Measurements from ENCODE around the gene TTYH2. TPM values are rescaled to one million over a fixed set of nuclear protein-coding genes. Genes with fewer than 3 reads are reported as not detected.

TTYH2 gene
- total RNA-seq, 1 donor from 2014 or later, result 16.8 TPM

DNA sequence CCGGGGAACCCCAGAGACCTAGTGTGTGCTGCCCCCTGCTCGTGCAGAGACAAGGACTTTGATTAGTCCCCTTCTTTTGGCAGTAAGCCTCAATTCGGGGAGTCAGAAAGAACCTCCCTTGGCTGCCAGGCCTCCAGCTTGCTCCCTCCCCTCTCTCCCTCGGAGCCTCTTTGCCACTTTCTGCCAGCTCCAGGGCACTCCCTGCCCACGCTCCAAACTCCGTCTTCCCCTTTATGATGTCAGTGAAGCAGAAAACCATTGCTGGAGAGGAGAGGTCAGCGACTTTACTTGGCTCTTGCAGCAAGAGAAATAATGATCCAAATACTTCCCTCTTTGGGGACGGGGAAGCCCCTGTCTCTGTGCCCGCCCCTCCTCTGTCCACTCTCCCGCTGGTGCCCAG lies 28.1 kb downstream of the TTYH2 start:
- Mint-ChIP-seq H3K4me1 (peaks cover 9% of the 10 kb centered on the region), H3K4me3 (no peak overlapping the region), H3K27ac (no peak overlapping the region), H3K36me3 (peaks cover 2% of the 10 kb centered on the region), H3K9me3 (peaks cover under 1% of the 10 kb centered on the region), H3K27me3 (ENCODE audit: low read depth) (peaks cover 11% of the 10 kb centered on the region)
- TF ChIP-seq, protein P1, sequence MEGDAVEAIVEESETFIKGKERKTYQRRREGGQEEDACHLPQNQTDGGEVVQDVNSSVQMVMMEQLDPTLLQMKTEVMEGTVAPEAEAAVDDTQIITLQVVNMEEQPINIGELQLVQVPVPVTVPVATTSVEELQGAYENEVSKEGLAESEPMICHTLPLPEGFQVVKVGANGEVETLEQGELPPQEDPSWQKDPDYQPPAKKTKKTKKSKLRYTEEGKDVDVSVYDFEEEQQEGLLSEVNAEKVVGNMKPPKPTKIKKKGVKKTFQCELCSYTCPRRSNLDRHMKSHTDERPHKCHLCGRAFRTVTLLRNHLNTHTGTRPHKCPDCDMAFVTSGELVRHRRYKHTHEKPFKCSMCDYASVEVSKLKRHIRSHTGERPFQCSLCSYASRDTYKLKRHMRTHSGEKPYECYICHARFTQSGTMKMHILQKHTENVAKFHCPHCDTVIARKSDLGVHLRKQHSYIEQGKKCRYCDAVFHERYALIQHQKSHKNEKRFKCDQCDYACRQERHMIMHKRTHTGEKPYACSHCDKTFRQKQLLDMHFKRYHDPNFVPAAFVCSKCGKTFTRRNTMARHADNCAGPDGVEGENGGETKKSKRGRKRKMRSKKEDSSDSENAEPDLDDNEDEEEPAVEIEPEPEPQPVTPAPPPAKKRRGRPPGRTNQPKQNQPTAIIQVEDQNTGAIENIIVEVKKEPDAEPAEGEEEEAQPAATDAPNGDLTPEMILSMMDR (IDR thresholded peaks at IDR 0.05; ENCODE audit: unreplicated experiment), result no peak
- no peak for DNase-seq (ENCODE audit: low spot score in 2 of 2, unreplicated experiment in 2 of 2)

DNA sequence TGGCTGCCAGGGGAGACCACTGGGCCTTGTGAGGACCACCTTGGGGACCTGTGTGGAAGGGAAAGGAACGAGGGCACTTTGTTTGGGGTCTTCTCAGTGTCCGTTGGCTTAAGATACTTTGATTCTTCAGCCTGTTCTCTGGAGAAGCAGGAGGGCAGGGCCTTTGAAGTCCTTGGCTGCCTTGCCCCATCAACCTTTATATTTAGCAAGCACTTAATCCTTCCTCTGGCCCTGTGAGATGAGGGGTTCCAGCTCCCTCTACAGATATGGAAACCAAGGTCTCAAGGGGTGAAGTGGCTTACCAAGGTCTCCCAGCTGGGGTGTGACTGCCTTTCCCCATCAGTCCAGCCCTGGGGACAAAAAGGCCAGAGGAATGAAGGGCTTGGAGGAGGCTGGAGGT lies 28.5 kb downstream of the TTYH2 start:
- peaks cover 9% of the 10 kb centered on the region for H3K4me1 Mint-ChIP-seq

DNA sequence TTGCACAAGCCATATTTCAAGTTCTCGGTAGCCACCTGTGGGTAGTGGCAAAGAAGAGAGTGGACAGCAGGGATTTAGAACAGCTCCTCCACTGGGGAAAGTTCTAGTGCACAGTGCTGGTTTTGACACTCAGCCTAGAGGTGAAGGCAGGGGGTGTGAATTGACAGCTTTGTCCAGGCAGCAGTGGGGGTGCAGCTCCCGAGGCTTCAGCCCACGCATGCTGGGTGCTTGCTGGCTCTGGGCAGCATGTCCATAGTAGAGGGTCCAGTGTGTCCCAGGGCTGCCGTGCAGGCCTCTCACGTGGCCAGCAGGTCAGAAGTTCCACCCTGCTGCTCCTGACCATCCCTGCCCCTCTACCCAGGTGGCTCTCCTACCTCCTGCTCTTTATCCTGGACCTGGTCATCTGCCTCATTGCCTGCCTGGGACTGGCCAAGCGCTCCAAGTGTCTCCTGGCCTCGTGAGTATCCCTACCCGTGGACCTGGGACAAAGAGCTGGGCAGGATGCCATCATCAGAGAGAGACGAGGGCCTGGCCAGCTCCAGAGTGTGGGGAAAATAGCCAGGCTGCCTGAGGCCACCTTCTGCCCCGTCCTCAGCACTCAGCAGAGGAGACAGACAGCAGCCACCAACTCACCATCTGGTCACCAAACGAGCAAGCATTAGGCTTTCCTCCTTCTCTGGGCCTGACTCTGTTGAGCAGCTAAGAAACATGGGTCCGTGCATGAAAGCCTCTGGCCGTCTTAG lies 29.8 kb downstream of the TTYH2 start:
- Mint-ChIP-seq H3K27ac (no peak overlapping the region), H3K27me3 (ENCODE audit: low read depth) (peaks cover 17% of the 10 kb centered on the region), H3K4me1 (peaks cover 9% of the 10 kb centered on the region), H3K4me3 (no peak overlapping the region), H3K36me3 (peaks cover 4% of the 10 kb centered on the region), H3K9me3 (peaks cover 3% of the 10 kb centered on the region)
- TF ChIP-seq, protein P1 (IDR thresholded peaks at IDR 0.05; ENCODE audit: unreplicated experiment), result no peak
- no peak for DNase-seq (ENCODE audit: low spot score in 2 of 2, unreplicated experiment in 2 of 2)

More for the DNA sequence above, 28.5 kb downstream of the TTYH2 start:
- DNase-seq (ENCODE audit: low spot score in 2 of 2, unreplicated experiment in 2 of 2), result no peak
- Mint-ChIP-seq H3K36me3 (peaks cover 4% of the 10 kb centered on the region), H3K4me3 (no peak overlapping the region), H3K27ac (no peak overlapping the region), H3K27me3 (ENCODE audit: low read depth) (peaks cover 15% of the 10 kb centered on the region), H3K9me3 (peaks cover 3% of the 10 kb centered on the region)
- TF ChIP-seq, protein P1 (IDR thresholded peaks at IDR 0.05; ENCODE audit: unreplicated experiment), result no peak

DNA sequence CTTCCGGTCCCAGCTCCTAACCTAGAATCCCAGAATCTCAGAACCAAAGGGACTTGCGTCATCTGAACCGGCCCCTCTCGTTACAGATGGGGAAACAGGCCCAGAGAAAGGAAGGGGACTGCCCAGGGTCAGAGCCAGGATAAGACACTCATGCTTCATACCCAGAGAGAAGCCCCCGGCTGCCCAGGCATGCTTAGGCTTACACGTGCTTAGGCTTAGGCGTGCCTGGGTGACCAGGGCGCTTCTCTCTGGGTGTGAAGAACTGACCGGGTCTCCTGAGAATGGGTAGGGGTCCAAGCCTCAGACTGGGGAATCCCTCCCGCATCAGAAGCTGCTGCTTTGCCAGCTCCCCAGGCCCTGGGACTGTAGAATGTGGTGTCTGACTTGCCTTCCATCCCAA lies 30.8 kb downstream of the TTYH2 start:
- no peak for DNase-seq (ENCODE audit: low spot score in 2 of 2, unreplicated experiment in 2 of 2)
- Mint-ChIP-seq H3K4me3 (no peak overlapping the region), H3K4me1 (peaks cover 9% of the 10 kb centered on the region), H3K9me3 (peaks cover 3% of the 10 kb centered on the region), H3K27ac (no peak overlapping the region), H3K27me3 (ENCODE audit: low read depth) (peaks cover 17% of the 10 kb centered on the region), H3K36me3 (peaks cover 4% of the 10 kb centered on the region)
- TF ChIP-seq, protein P1 (IDR thresholded peaks at IDR 0.05; ENCODE audit: unreplicated experiment), result no peak

DNA sequence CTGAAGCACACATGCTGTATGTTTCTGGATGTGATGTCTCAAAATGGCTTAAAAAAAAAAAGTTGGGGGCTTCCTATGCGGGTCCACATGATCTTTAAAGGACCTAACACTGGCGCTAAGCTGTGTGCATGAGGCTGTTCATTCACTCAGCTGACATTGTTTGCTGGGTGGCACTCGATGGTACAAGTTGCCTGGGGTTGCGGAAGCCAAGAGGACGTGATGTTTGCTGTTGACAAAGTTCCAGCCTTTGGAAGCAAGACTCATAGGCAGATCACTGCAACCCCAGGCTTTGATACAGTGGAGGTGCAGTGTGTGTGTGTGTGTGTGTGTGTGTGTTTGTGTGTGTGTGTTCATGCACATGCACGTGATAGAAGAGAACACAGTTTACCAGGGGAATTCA lies 31.2 kb downstream of the TTYH2 start:
- Mint-ChIP-seq H3K4me3 (no peak overlapping the region), H3K27me3 (ENCODE audit: low read depth) (peaks cover 19% of the 10 kb centered on the region), H3K36me3 (peaks cover 4% of the 10 kb centered on the region), H3K9me3 (peaks cover 3% of the 10 kb centered on the region), H3K27ac (no peak overlapping the region), H3K4me1 (peaks cover 9% of the 10 kb centered on the region)
- no peak for DNase-seq (ENCODE audit: low spot score in 2 of 2, unreplicated experiment in 2 of 2)
- TF ChIP-seq, protein P1 (IDR thresholded peaks at IDR 0.05; ENCODE audit: unreplicated experiment), result no peak
